Measurements from ENCODE around the gene KRT81.

- TF ChIP-seq CTCF (conservative IDR thresholded peaks at IDR 0.05; ENCODE audit: low read depth, low read length) (0 out of 2 replicates have a peak, but pooled peaks have one; percentile 9), POLR2A (IDR thresholded peaks at IDR 0.05; ENCODE audit: low read depth, low read length) (no peak), MXI1 (IDR thresholded peaks at IDR 0.05; ENCODE audit: borderline replicate concordance, low read depth, low read length) (no peak), BHLHE40 (IDR thresholded peaks at IDR 0.05; ENCODE audit: low read depth, low read length) (no peak), SMC3 (IDR thresholded peaks at IDR 0.05; ENCODE audit: low read depth, low read length) (no peak), RAD21 (IDR thresholded peaks at IDR 0.05; ENCODE audit: low read length) (no peak), NFE2L2 (IDR thresholded peaks at IDR 0.05; ENCODE audit: low read depth, low read length) (no peak), USF2 (IDR thresholded peaks at IDR 0.05; ENCODE audit: low read depth, low read length) (no peak), RCOR1 (IDR thresholded peaks at IDR 0.05; ENCODE audit: insufficient replicate concordance, low read length) (no peak), MAFK (IDR thresholded peaks at IDR 0.05; ENCODE audit: low read depth, low read length) (no peak), RFX5 (IDR thresholded peaks at IDR 0.05; ENCODE audit: low read depth, low read length) (no peak), ELK1 (IDR thresholded peaks at IDR 0.05; ENCODE audit: borderline replicate concordance, low read depth, low read length) (no peak), FOS (IDR thresholded peaks at IDR 0.05; ENCODE audit: low read depth, low read length) (no peak)
Measured at GRCh38 chr12:52307836-52308805, 16.8 kb upstream of the KRT81 start.

Data from IMR-90 (cell line).